A673 (cell line): Measurements from ENCODE around the gene MAL.

Experiments used
- EZH2 ChIP-seq: fragments of 200-600 bp; sonication (generic); IDR thresholded peaks from 2 replicates; pipeline ENCODE4 v1.6.1; 2017; ENCODE audit warnings: borderline replicate concordance, low read depth, mild to moderate bottlenecking, mixed read lengths, antibody characterized with exemption, low read length; ENCODE audit not compliant: poor library complexity, severe bottlenecking
- TF ChIP-seq, protein P1 (sequence below): fragments of 300-800, 200-600 bp; sonication (generic); conservative IDR thresholded peaks from 2 replicates; pipeline ENCODE4 v1.5.1; 2017; ENCODE audit warnings: low read depth, mild to moderate bottlenecking, antibody characterized with exemption, low read length, moderate library complexity, mixed read lengths

DNA sequence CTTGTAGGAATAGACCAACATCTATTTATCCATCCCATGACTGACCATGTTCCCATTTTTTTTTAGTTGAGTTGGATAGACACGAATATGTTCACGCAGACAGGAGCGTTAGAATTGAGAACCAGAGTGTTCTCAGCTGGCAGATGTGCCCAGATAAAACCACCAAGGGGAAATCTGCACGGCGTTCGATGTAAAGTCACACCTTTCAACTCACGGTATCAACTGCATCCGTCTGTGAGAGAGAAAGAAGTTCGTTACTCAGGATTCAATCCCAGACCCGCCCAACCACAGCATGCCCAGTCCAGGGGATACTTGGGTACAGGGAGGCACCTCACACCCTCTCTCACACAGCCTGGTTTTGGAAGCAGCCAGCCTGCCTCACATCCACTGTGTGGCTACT, 26.1 kb downstream of the MAL start:
- TF ChIP-seq EZH2 = no peak
- TF ChIP-seq, protein P1, sequence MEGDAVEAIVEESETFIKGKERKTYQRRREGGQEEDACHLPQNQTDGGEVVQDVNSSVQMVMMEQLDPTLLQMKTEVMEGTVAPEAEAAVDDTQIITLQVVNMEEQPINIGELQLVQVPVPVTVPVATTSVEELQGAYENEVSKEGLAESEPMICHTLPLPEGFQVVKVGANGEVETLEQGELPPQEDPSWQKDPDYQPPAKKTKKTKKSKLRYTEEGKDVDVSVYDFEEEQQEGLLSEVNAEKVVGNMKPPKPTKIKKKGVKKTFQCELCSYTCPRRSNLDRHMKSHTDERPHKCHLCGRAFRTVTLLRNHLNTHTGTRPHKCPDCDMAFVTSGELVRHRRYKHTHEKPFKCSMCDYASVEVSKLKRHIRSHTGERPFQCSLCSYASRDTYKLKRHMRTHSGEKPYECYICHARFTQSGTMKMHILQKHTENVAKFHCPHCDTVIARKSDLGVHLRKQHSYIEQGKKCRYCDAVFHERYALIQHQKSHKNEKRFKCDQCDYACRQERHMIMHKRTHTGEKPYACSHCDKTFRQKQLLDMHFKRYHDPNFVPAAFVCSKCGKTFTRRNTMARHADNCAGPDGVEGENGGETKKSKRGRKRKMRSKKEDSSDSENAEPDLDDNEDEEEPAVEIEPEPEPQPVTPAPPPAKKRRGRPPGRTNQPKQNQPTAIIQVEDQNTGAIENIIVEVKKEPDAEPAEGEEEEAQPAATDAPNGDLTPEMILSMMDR = no peak
